H9 (cell line): Measurements from ENCODE around the gene BICD1. TPM values are rescaled to one million over a fixed set of nuclear protein-coding genes. Genes with fewer than 3 reads are reported as not detected.

Source experiments
- DNase-seq: peaks from one replicate; pipeline ENCODE4 v3.0.0-alpha.2; 2017
- H2AFZ ChIP-seq: one replicate; pipeline ENCODE4 v1.6.1; 2013; ENCODE audit warnings: mild to moderate bottlenecking, low read length, control low read depth, moderate library complexity
- H2AK5ac ChIP-seq: 2 replicates; pipeline ENCODE4 v1.6.1; 2013; ENCODE audit warnings: low read length, control low read depth, mixed read lengths; ENCODE audit not compliant: insufficient read length
- H2BK120ac ChIP-seq: one replicate; pipeline ENCODE4 v1.6.1; 2013; ENCODE audit warnings: low read depth, mild to moderate bottlenecking, low read length, control low read depth, inconsistent platforms; ENCODE audit not compliant: poor library complexity, severe bottlenecking
- H2BK12ac ChIP-seq: 2 replicates; pipeline ENCODE4 v1.6.1; 2013; ENCODE audit warnings: low read length, control low read depth, mixed read lengths, low read depth; ENCODE audit not compliant: insufficient read length
- H2BK15ac ChIP-seq: 2 replicates; pipeline ENCODE4 v1.6.1; 2013; ENCODE audit warnings: low read depth, low read length, control low read depth
- H2BK20ac ChIP-seq: one replicate; pipeline ENCODE4 v1.6.1; 2013; ENCODE audit warnings: low read depth, mild to moderate bottlenecking, low read length, control low read depth, inconsistent platforms; ENCODE audit not compliant: poor library complexity, severe bottlenecking
- H2BK5ac ChIP-seq: 2 replicates; pipeline ENCODE4 v1.6.1; 2013; ENCODE audit warnings: low read length, control low read depth, mixed read lengths; ENCODE audit not compliant: insufficient read length
- H3K14ac ChIP-seq: 2 replicates; pipeline ENCODE4 v1.6.1; 2013; ENCODE audit warnings: low read length, control low read depth; ENCODE audit not compliant: insufficient read depth
- H3K18ac ChIP-seq: 2 replicates; pipeline ENCODE4 v1.6.1; 2013; ENCODE audit warnings: low read depth, mild to moderate bottlenecking, mixed read lengths, low read length, control low read depth; ENCODE audit not compliant: insufficient read length
- H3K23ac ChIP-seq: 2 replicates; pipeline ENCODE4 v1.6.1; 2013; ENCODE audit warnings: low read length, control low read depth, mixed read lengths, low read depth; ENCODE audit not compliant: insufficient read length
- H3K23me2 ChIP-seq: 2 replicates; pipeline ENCODE4 v1.6.1; 2013; ENCODE audit warnings: low read depth, mild to moderate bottlenecking, mixed read lengths, low read length, control low read depth; ENCODE audit not compliant: insufficient read length, poor library complexity, severe bottlenecking
- H3K27ac ChIP-seq: 2 replicates; pipeline ENCODE4 v1.5.1; 2013; ENCODE audit warnings: low read length, control low read depth, mixed read lengths, low read depth; ENCODE audit not compliant: insufficient read length
- H3K27me3 ChIP-seq: 2 replicates; pipeline ENCODE4 v1.6.1; 2013; ENCODE audit warnings: low read length, control low read depth, inconsistent platforms; ENCODE audit not compliant: insufficient read depth
- H3K4ac ChIP-seq: 2 replicates; pipeline ENCODE4 v1.6.1; 2013; ENCODE audit warnings: low read depth, mild to moderate bottlenecking, control low read depth, inconsistent platforms, low read length, moderate library complexity
- H3K4me1 ChIP-seq: 2 replicates; pipeline ENCODE4 v1.6.1; 2013; ENCODE audit warnings: low read length, control low read depth, inconsistent platforms; ENCODE audit not compliant: insufficient read depth
- H3K4me2 ChIP-seq: 2 replicates; pipeline ENCODE4 v1.6.1; 2013; ENCODE audit warnings: low read length, control low read depth, mixed read lengths; ENCODE audit not compliant: insufficient read length, insufficient read depth
- H3K56ac ChIP-seq: 2 replicates; pipeline ENCODE4 v1.6.1; 2013; ENCODE audit warnings: low read depth, mild to moderate bottlenecking, mixed read lengths, low read length, control low read depth; ENCODE audit not compliant: insufficient read length
- H3K79me1 ChIP-seq: 2 replicates; pipeline ENCODE4 v1.6.1; 2013; ENCODE audit warnings: low read depth, mild to moderate bottlenecking, moderate library complexity, low read length, control low read depth, inconsistent platforms; ENCODE audit not compliant: insufficient read depth, poor library complexity, severe bottlenecking
- H3K79me2 ChIP-seq: 2 replicates; pipeline ENCODE4 v1.6.1; 2013; ENCODE audit warnings: low read length, control low read depth, inconsistent platforms; ENCODE audit not compliant: insufficient read depth
- H3K9ac ChIP-seq: 2 replicates; pipeline ENCODE4 v1.6.1; 2013; ENCODE audit warnings: low read length, control low read depth, mixed read lengths; ENCODE audit not compliant: insufficient read length; ENCODE audit errors: extremely low read depth
- H3K9me3 ChIP-seq: one replicate; pipeline ENCODE4 v1.6.1; 2013; ENCODE audit warnings: low read depth, low read length, inconsistent platforms; ENCODE audit not compliant: control insufficient read depth
- H3T11ph ChIP-seq: one replicate; pipeline ENCODE4 v1.6.1; 2013; ENCODE audit warnings: mild to moderate bottlenecking, low read length, control low read depth, inconsistent platforms
- H4K20me1 ChIP-seq: one replicate; pipeline ENCODE4 v1.6.1; 2013; ENCODE audit not compliant: control insufficient read depth, insufficient read length, insufficient read depth
- H4K5ac ChIP-seq: 2 replicates; pipeline ENCODE4 v1.6.1; 2013; ENCODE audit warnings: low read depth, mild to moderate bottlenecking, mixed read lengths, low read length, control low read depth; ENCODE audit not compliant: insufficient read length
- H4K8ac ChIP-seq: replicated peaks from 2 replicates; pipeline ENCODE4 v1.6.1; 2013; ENCODE audit warnings: low read length, control low read depth, mixed read lengths, low read depth; ENCODE audit not compliant: insufficient read length
- H4K91ac ChIP-seq: 2 replicates; pipeline ENCODE4 v1.6.1; 2013; ENCODE audit warnings: low read depth, mild to moderate bottlenecking, moderate library complexity, mixed read lengths, low read length, control low read depth; ENCODE audit not compliant: insufficient read length
- H3K27ac Mint-ChIP-seq, 3 experiments: 2 replicates in 2 of 3; 3 replicates in 1 of 3; pipeline ENCODE4 v1.8.0; 2020 to 2021; ENCODE audit warnings: mixed read lengths in 3 of 3, mild to moderate bottlenecking in 1 of 3, moderate library complexity in 1 of 3
- H3K27me3 Mint-ChIP-seq: 2 replicates; pipeline ENCODE4 v1.8.0; 2021; ENCODE audit warnings: low read depth, mild to moderate bottlenecking, moderate library complexity, mixed read lengths
- H3K36me3 Mint-ChIP-seq, 3 experiments: 2 replicates in 2 of 3; 3 replicates in 1 of 3; pipeline ENCODE4 v1.8.0; 2020 to 2021; ENCODE audit warnings: low read depth in 3 of 3, mixed read lengths in 3 of 3; ENCODE audit not compliant: insufficient read depth in 1 of 3
- H3K4me1 Mint-ChIP-seq, 2 experiments: 2 replicates each; pipeline ENCODE4 v1.8.0; 2020; ENCODE audit warnings: mixed read lengths in 2 of 2
- H3K4me3 Mint-ChIP-seq, 2 experiments: 2 replicates in 1 of 2; 3 replicates in 1 of 2; pipeline ENCODE4 v1.8.0; 2020 to 2021; ENCODE audit warnings: mild to moderate bottlenecking in 2 of 2, mixed read lengths in 2 of 2, moderate library complexity in 1 of 2
- H3K9me3 Mint-ChIP-seq, 2 experiments: 2 replicates in 1 of 2; 3 replicates in 1 of 2; pipeline ENCODE4 v1.8.0; 2020; ENCODE audit warnings: mild to moderate bottlenecking in 2 of 2, mixed read lengths in 2 of 2, moderate library complexity in 1 of 2
- WGBS: extraction: QIAGEN DNeasy Blood & Tissue Kit; methylation state at CpG from one replicate; pipeline ENCODE4 v1.1.7; 2013; ENCODE audit warnings: missing lambda C conversion rate, low lambda C conversion rate, mixed read lengths; ENCODE audit not compliant: insufficient read length; ENCODE audit errors: extremely low coverage; 5-methylcytosine and 5-hydroxymethylcytosine counted together
- total RNA-seq: library from RNA; stranded (reverse); gene quantifications from 2 replicates; pipeline ENCODE4 v1.2.1, GENCODE V29; 2021
- TF ChIP-seq, protein P1 (sequence below): fragments of 200-600 bp; sonication (generic); conservative IDR thresholded peaks from 3 replicates; pipeline ENCODE4 v1.8.0; 2021; ENCODE audit warnings: antibody characterized with exemption, mild to moderate bottlenecking

The BICD1 gene
- total RNA-seq, 1 experiment from 2014 or later, result 134 TPM

DNA sequence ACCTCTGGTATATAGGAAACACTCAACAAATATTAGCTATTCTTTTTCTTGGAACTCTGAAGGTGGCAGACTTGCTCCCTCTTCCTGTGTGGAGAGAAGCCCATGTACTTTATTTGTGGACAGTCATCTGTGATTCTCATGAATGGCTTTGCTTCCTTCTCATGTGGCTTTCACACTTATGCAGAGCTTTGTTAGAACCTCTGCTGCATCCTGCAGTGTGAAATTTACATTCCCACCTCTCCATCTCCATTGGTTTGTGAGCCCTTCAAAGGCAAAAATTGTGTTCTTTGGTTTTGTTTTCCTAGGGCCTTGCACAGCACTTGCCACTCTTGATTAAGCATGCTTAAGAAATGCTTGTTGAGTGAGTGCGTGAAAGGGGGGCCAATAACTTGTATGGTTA is 51.9 kb downstream of the BICD1 start:
- Histone ChIP-seq H3K9ac (no peak overlapping the region), H3K27me3 (no peaks in the 10 kb centered on the region), H3K23me2 (no peaks in the 10 kb centered on the region), H3K27ac (no peak overlapping the region), H2BK12ac (no peak overlapping the region), H3K4ac (no peak overlapping the region), H2BK20ac (no peak overlapping the region), H2BK120ac (no peak overlapping the region), H3K18ac (no peak overlapping the region), H4K20me1 (no peaks in the 10 kb centered on the region), H3K4me1 (peaks cover 8% of the 10 kb centered on the region), H4K5ac (no peak overlapping the region), H3K14ac (no peak overlapping the region), H2BK5ac (no peak overlapping the region), H2AFZ (no peak overlapping the region), H3T11ph (no peak overlapping the region), H2BK15ac (no peak overlapping the region), H3K56ac (no peak overlapping the region), H3K9me3 (no peaks in the 10 kb centered on the region), H3K23ac (no peak overlapping the region), H4K8ac (no peak overlapping the region), H3K4me2 (no peak overlapping the region), H3K79me2 (peaks cover 3% of the 10 kb centered on the region; the same call in 1 of the 2 replicates), H2AK5ac (no peak overlapping the region), H4K91ac (no peak overlapping the region), H3K79me1 (no peaks in the 10 kb centered on the region)
- Mint-ChIP-seq H3K27me3 (no peaks in the 10 kb centered on the region), H3K27ac (peak overlapping the region in 1 of 3 experiments; percentile 37; a peak in 1 of 7 replicates), H3K4me3 (no peak overlapping the region; a peak in 1 of 5 replicates), H3K4me1 (peaks cover 43 to 44% of the 10 kb centered on the region in 2 experiments), H3K36me3 (peaks cover 0 to 30% (median 19%) of the 10 kb centered on the region in 3 experiments; a peak in 6 of 7 replicates), H3K9me3 (no peaks in the 10 kb centered on the region)
- no CpG with 5 or more reads among the region's 1 CpG for WGBS
- DNase-seq, result no peak
- TF ChIP-seq, protein P1, sequence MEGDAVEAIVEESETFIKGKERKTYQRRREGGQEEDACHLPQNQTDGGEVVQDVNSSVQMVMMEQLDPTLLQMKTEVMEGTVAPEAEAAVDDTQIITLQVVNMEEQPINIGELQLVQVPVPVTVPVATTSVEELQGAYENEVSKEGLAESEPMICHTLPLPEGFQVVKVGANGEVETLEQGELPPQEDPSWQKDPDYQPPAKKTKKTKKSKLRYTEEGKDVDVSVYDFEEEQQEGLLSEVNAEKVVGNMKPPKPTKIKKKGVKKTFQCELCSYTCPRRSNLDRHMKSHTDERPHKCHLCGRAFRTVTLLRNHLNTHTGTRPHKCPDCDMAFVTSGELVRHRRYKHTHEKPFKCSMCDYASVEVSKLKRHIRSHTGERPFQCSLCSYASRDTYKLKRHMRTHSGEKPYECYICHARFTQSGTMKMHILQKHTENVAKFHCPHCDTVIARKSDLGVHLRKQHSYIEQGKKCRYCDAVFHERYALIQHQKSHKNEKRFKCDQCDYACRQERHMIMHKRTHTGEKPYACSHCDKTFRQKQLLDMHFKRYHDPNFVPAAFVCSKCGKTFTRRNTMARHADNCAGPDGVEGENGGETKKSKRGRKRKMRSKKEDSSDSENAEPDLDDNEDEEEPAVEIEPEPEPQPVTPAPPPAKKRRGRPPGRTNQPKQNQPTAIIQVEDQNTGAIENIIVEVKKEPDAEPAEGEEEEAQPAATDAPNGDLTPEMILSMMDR, result no peak
